Sigmoid colon (tissue), 4 donors: ENCODE results near the gene ASTN1.

Experiments used
- POLR2A ChIP-seq, 2 donors: fragments of 450-650 bp; IDR thresholded peaks; one replicate each; pipeline ENCODE4 v1.6.1; 2016; ENCODE audit warnings: antibody characterized with exemption in 2 of 2, mild to moderate bottlenecking in 2 of 2, moderate library complexity in 2 of 2
- POLR2AphosphoS5 ChIP-seq, 4 donors: sonication (generic); formaldehyde crosslinking; IDR thresholded peaks; one replicate each; pipeline ENCODE4 v1.6.1; 2017; ENCODE audit warnings: antibody characterized with exemption in 4 of 4
- TF ChIP-seq, protein P1 (sequence below), 4 experiments: fragments of 450-650 bp in 3 of 4; fragments of 200-600 bp in 1 of 4; IDR thresholded peaks; one replicate each; pipeline ENCODE4 v1.5.1; 2016 to 2019; ENCODE audit warnings: antibody characterized with exemption in 4 of 4, mild to moderate bottlenecking in 3 of 4, moderate library complexity in 2 of 4

GRCh38 chr1:176857632-176858031, 306.9 kb downstream of the ASTN1 start:
- TF ChIP-seq, protein P1, sequence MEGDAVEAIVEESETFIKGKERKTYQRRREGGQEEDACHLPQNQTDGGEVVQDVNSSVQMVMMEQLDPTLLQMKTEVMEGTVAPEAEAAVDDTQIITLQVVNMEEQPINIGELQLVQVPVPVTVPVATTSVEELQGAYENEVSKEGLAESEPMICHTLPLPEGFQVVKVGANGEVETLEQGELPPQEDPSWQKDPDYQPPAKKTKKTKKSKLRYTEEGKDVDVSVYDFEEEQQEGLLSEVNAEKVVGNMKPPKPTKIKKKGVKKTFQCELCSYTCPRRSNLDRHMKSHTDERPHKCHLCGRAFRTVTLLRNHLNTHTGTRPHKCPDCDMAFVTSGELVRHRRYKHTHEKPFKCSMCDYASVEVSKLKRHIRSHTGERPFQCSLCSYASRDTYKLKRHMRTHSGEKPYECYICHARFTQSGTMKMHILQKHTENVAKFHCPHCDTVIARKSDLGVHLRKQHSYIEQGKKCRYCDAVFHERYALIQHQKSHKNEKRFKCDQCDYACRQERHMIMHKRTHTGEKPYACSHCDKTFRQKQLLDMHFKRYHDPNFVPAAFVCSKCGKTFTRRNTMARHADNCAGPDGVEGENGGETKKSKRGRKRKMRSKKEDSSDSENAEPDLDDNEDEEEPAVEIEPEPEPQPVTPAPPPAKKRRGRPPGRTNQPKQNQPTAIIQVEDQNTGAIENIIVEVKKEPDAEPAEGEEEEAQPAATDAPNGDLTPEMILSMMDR (IDR thresholded peaks at IDR 0.05): no peak
- TF ChIP-seq POLR2AphosphoS5 (IDR thresholded peaks at IDR 0.05): no peak
- TF ChIP-seq POLR2A (IDR thresholded peaks at IDR 0.05): no peak
